ENCODE data around the gene ARHGAP12.

ARHGAP12 gene

DNA sequence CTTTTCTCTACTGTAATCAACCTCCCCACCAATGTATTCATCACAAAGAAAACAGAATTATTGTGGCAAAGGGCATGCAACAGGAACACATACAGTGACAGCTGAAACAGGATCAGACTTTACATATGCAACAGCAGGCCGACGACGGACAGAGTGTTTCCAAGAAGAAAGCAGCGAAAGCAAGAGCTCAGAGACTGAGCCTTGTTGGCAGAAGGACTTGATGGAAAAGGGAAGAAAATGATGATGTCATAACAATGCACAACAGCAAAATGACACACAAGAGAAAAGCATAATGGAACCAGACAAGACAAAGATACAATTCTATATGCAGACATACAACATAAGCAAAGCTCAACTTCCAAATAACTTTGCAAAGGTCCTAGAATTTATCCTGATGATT is 106.5 kb downstream of the ARHGAP12 start:
- no peak overlapping the region for H3K27ac ChIP-seq (ENCODE audit: extremely low read depth, low read depth, low read length)
- no peaks in the 10 kb centered on the region for H3K4me1 ChIP-seq (ENCODE audit: control insufficient read depth, insufficient read depth, low read length)
- TF ChIP-seq ZNF560 (tag by site-specific recombination; IDR thresholded peaks at IDR 0.05; ENCODE audit: borderline replicate concordance) (no peak), ZNF529 (tag by site-specific recombination; IDR thresholded peaks at IDR 0.05; ENCODE audit: insufficient replicate concordance) (no peak), ZNF670 (tag by site-specific recombination; IDR thresholded peaks at IDR 0.05; ENCODE audit: low read depth) (no peak)
- TF ChIP-seq, protein P1, sequence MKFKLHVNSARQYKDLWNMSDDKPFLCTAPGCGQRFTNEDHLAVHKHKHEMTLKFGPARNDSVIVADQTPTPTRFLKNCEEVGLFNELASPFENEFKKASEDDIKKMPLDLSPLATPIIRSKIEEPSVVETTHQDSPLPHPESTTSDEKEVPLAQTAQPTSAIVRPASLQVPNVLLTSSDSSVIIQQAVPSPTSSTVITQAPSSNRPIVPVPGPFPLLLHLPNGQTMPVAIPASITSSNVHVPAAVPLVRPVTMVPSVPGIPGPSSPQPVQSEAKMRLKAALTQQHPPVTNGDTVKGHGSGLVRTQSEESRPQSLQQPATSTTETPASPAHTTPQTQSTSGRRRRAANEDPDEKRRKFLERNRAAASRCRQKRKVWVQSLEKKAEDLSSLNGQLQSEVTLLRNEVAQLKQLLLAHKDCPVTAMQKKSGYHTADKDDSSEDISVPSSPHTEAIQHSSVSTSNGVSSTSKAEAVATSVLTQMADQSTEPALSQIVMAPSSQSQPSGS (tag by site-specific recombination; IDR thresholded peaks at IDR 0.05; ENCODE audit: low read depth) = peak; percentile 91
- ChIA-PET POLR2A (interaction anchor here (0.7 kb wide), 1 partner anchor 74 kb away, joined by 3 read pairs; no protein-coding TSS in a partner anchor), CTCF (no interaction called here)
- H3K36me3 ChIP-seq (ENCODE audit: control insufficient read depth in 2 of 2, insufficient read depth in 1 of 2, low read length in 2 of 2) = peaks cover 0 to 4% of the 10 kb centered on the region in 2 experiments; a peak in 2 of 3 replicates
- H3K4me3 ChIP-seq (ENCODE audit: low read depth, low read length) = no peak overlapping the region
- H3K9me3 ChIP-seq (ENCODE audit: control insufficient read depth, insufficient read depth, low read depth, low read length) = no peaks in the 10 kb centered on the region

DNA sequence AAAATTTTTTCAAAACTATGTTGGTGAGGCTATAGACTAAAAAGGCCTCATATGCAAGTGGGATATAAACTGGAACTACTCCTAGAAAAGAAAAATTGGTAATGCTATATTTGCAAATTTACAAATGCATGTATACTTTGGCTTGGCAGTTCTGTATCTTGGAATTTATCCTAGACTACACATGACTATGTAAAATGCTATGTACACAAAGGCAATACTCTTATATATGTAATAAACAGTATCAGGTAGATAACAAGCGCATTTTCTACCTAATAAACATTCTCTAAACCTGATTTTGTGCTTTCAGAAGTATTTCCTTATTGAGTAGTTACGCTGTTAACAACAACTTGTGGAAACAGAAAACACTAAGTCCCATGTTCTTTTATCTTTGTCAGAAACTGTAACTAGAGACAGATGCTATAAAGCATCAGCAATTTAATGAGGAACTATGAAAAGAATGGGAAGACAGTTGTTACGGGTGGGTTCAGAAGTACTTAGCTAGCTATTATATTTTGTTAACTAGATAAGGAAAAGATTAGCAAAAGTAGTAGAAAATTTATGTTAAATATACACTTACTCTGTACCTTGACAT is 107.8 kb downstream of the ARHGAP12 start:
- Histone ChIP-seq H3K9me3 (ENCODE audit: control insufficient read depth, insufficient read depth, low read depth, low read length) (no peaks in the 10 kb centered on the region), H3K27ac (ENCODE audit: extremely low read depth, low read depth, low read length) (no peak overlapping the region), H3K4me1 (ENCODE audit: control insufficient read depth, insufficient read depth, low read length) (no peaks in the 10 kb centered on the region), H3K4me3 (ENCODE audit: low read depth, low read length) (no peak overlapping the region), H3K36me3 (ENCODE audit: control insufficient read depth in 2 of 2, insufficient read depth in 1 of 2, low read length in 2 of 2) (peaks cover 0 to 4% of the 10 kb centered on the region in 2 experiments; a peak in 2 of 3 replicates)
- ChIA-PET POLR2A (no interaction called here), CTCF (interaction anchor here (0.7 kb wide), 1 partner anchor 1384 kb away, joined by 3 read pairs; no protein-coding TSS in a partner anchor)
- TF ChIP-seq ZNF223 (tag by site-specific recombination; IDR thresholded peaks at IDR 0.05) = no peak
- TF ChIP-seq, protein P2, sequence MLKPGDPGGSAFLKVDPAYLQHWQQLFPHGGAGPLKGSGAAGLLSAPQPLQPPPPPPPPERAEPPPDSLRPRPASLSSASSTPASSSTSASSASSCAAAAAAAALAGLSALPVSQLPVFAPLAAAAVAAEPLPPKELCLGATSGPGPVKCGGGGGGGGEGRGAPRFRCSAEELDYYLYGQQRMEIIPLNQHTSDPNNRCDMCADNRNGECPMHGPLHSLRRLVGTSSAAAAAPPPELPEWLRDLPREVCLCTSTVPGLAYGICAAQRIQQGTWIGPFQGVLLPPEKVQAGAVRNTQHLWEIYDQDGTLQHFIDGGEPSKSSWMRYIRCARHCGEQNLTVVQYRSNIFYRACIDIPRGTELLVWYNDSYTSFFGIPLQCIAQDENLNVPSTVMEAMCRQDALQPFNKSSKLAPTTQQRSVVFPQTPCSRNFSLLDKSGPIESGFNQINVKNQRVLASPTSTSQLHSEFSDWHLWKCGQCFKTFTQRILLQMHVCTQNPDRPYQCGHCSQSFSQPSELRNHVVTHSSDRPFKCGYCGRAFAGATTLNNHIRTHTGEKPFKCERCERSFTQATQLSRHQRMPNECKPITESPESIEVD (tag by site-specific recombination; IDR thresholded peaks at IDR 0.05) = peak; percentile 58

DNA sequence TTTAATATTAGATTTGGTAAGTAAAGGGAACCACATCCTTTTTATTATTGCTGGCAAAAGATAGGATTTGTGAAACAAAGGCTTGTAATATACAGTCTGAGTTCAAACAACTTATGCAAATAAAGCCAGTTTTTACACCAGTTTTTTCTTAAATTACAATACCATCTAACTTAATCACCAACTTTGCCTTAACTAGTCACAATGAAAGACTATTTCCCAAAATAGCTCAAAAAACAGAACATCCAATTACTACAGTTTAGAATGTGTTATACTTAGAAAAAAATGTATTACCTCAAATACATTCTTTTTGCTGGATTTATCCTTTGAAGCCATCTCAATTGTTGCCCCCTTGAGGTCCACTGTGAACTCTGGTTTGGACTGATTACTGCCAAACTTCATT is 108.5 kb downstream of the ARHGAP12 start:
- POLR2A ChIA-PET = no interaction called here
- CTCF ChIA-PET = interaction anchor here (0.6 to 0.9 kb wide), 2 partner anchors 9 to 177 kb away, joined by 3 read pairs; no protein-coding TSS in a partner anchor
- Histone ChIP-seq H3K36me3 (ENCODE audit: control insufficient read depth in 2 of 2, insufficient read depth in 1 of 2, low read length in 2 of 2) (peaks cover 0 to 4% of the 10 kb centered on the region in 2 experiments; a peak in 2 of 3 replicates), H3K9me3 (ENCODE audit: control insufficient read depth, insufficient read depth, low read depth, low read length) (no peaks in the 10 kb centered on the region), H3K27ac (ENCODE audit: extremely low read depth, low read depth, low read length) (no peak overlapping the region), H3K4me1 (ENCODE audit: control insufficient read depth, insufficient read depth, low read length) (no peaks in the 10 kb centered on the region), H3K4me3 (ENCODE audit: low read depth, low read length) (no peak overlapping the region)
- TF ChIP-seq GLI4 (tag by site-specific recombination; IDR thresholded peaks at IDR 0.05) (no peak), ZNF133 (tag by site-specific recombination; IDR thresholded peaks at IDR 0.05) (no peak), ZFP3 (tag by site-specific recombination; IDR thresholded peaks at IDR 0.05; ENCODE audit: low read depth) (no peak), SCRT2 (tag by site-specific recombination; IDR thresholded peaks at IDR 0.05) (no peak), ZNF514 (tag by site-specific recombination; IDR thresholded peaks at IDR 0.05) (no peak), ZIC2 (tag by site-specific recombination; IDR thresholded peaks at IDR 0.05) (no peak)
- TF ChIP-seq, protein P3, sequence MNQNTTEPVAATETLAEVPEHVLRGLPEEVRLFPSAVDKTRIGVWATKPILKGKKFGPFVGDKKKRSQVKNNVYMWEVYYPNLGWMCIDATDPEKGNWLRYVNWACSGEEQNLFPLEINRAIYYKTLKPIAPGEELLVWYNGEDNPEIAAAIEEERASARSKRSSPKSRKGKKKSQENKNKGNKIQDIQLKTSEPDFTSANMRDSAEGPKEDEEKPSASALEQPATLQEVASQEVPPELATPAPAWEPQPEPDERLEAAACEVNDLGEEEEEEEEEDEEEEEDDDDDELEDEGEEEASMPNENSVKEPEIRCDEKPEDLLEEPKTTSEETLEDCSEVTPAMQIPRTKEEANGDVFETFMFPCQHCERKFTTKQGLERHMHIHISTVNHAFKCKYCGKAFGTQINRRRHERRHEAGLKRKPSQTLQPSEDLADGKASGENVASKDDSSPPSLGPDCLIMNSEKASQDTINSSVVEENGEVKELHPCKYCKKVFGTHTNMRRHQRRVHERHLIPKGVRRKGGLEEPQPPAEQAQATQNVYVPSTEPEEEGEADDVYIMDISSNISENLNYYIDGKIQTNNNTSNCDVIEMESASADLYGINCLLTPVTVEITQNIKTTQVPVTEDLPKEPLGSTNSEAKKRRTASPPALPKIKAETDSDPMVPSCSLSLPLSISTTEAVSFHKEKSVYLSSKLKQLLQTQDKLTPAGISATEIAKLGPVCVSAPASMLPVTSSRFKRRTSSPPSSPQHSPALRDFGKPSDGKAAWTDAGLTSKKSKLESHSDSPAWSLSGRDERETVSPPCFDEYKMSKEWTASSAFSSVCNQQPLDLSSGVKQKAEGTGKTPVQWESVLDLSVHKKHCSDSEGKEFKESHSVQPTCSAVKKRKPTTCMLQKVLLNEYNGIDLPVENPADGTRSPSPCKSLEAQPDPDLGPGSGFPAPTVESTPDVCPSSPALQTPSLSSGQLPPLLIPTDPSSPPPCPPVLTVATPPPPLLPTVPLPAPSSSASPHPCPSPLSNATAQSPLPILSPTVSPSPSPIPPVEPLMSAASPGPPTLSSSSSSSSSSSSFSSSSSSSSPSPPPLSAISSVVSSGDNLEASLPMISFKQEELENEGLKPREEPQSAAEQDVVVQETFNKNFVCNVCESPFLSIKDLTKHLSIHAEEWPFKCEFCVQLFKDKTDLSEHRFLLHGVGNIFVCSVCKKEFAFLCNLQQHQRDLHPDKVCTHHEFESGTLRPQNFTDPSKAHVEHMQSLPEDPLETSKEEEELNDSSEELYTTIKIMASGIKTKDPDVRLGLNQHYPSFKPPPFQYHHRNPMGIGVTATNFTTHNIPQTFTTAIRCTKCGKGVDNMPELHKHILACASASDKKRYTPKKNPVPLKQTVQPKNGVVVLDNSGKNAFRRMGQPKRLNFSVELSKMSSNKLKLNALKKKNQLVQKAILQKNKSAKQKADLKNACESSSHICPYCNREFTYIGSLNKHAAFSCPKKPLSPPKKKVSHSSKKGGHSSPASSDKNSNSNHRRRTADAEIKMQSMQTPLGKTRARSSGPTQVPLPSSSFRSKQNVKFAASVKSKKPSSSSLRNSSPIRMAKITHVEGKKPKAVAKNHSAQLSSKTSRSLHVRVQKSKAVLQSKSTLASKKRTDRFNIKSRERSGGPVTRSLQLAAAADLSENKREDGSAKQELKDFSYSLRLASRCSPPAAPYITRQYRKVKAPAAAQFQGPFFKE (tag by site-specific recombination; IDR thresholded peaks at IDR 0.05; ENCODE audit: borderline replicate concordance) = no peak
- TF ChIP-seq, protein P4, sequence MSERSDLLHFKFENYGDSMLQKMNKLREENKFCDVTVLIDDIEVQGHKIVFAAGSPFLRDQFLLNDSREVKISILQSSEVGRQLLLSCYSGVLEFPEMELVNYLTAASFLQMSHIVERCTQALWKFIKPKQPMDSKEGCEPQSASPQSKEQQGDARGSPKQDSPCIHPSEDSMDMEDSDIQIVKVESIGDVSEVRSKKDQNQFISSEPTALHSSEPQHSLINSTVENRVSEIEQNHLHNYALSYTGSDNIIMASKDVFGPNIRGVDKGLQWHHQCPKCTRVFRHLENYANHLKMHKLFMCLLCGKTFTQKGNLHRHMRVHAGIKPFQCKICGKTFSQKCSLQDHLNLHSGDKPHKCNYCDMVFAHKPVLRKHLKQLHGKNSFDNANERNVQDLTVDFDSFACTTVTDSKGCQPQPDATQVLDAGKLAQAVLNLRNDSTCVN (tag by site-specific recombination; optimal IDR thresholded peaks at IDR 0.05) = no peak
